Measurements from ENCODE around the gene FABP3. TPM values are rescaled to one million over a fixed set of nuclear protein-coding genes. Genes with fewer than 3 reads are reported as not detected.

Gene FABP3
- total RNA-seq, 1 experiment from 2014 or later = 0.49 TPM

DNA sequence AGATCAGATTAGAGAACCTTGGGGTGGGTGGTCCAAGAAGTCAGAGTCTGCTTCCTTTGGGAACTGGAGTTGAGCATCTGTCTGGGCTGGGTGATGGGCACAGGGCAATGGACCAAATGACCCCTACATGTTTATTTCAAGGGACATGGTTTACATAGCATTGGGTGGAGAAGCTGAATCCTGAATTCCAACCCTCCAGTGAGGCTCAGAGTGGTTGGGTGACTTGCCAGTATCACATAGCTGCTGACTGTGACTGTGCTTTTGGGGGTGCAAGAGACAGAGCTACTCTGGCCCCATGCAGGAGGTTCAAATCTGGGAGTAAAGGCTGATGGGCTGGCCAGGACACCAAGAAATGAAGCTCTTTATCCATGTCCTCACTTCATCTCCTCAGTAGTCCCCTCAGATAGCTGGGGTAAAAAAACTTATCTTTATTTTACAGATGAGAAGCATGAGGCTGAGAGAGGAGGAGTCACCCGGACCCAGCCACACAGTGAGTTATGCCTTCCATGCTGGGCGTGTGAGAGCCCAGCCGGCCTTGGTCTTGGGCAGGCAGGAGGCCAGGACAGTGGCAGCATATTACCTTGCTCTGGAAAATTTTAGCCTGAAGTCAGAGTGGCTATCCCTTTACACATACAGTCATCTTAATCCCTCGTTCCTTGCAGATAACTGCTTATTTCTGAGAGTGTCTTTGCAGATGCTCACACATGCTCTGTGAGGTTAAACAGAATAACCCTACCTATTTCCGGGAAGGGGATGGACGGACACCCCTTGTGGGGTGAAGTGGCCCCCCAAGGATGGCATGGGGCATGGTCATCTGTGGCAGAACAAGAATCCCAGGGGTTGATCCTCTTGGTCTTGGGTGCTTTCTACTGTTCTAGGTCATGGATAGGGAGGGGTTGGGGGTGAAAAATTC is 37.3 kb upstream of the FABP3 start:
- intact Hi-C loops (cut with micrococcal nuclease; ENCODE audit: unreplicated experiment) = no loop called here

DNA sequence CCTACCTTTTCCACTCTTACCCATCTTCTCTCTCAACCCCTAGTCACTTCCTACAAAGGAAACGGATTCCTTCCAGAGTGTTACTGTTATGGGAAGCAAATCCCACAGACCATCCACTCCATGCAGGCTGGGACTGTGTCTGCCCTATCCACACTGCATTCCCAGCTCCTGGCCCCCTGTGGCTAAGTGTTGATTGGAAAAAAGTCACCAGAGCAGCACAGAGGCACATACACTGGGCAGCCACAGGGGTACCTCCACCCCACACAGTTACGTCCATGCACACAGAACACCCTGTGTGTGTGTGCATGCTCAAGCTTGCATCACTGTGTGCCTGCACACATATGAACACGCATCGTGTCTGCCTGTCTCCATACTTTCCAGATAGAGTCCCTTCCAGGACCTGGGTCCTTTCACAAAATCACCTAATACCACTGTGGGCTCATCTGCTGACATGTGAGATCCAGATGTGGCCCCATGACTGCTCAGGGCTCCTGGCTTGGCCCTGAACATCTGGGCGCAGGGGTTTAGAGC is 36.0 kb upstream of the FABP3 start:
- BruUV-seq (replicated peaks) = no TSS peak
- CTCF ChIA-PET = no interaction called here

More for the DNA sequence above, 37.3 kb upstream of the FABP3 start:
- POLR2A ChIA-PET = no interaction called here
- TF ChIP-seq, protein P1, sequence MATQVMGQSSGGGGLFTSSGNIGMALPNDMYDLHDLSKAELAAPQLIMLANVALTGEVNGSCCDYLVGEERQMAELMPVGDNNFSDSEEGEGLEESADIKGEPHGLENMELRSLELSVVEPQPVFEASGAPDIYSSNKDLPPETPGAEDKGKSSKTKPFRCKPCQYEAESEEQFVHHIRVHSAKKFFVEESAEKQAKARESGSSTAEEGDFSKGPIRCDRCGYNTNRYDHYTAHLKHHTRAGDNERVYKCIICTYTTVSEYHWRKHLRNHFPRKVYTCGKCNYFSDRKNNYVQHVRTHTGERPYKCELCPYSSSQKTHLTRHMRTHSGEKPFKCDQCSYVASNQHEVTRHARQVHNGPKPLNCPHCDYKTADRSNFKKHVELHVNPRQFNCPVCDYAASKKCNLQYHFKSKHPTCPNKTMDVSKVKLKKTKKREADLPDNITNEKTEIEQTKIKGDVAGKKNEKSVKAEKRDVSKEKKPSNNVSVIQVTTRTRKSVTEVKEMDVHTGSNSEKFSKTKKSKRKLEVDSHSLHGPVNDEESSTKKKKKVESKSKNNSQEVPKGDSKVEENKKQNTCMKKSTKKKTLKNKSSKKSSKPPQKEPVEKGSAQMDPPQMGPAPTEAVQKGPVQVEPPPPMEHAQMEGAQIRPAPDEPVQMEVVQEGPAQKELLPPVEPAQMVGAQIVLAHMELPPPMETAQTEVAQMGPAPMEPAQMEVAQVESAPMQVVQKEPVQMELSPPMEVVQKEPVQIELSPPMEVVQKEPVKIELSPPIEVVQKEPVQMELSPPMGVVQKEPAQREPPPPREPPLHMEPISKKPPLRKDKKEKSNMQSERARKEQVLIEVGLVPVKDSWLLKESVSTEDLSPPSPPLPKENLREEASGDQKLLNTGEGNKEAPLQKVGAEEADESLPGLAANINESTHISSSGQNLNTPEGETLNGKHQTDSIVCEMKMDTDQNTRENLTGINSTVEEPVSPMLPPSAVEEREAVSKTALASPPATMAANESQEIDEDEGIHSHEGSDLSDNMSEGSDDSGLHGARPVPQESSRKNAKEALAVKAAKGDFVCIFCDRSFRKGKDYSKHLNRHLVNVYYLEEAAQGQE (IDR thresholded peaks at IDR 0.05; ENCODE audit: insufficient read depth in 1 of 2, low read depth in 2 of 2, low read length in 1 of 2) = no peak
- no peak for TF ChIP-seq SIN3A (IDR thresholded peaks at IDR 0.05; ENCODE audit: borderline replicate concordance, insufficient read depth, low read depth, low read length)
- DNase-seq (ENCODE audit: low read depth, low spot score) = no peak
- Histone ChIP-seq H3K27me3 (ENCODE audit: control insufficient read depth, insufficient read depth, low read length) (no peaks in the 10 kb centered on the region), H3K27ac (ENCODE audit: low read length) (no peak overlapping the region), H3K4me1 (ENCODE audit: control insufficient read depth, insufficient read depth, low read length) (no peaks in the 10 kb centered on the region), H3K36me3 (ENCODE audit: control insufficient read depth, insufficient read depth, low read length) (peaks cover 2% of the 10 kb centered on the region; the same call in 1 of the 2 replicates), H3K4me3 (ENCODE audit: low read depth in 2 of 2, low read length in 2 of 2) (no peak overlapping the region), H3K9me3 (ENCODE audit: control insufficient read depth, insufficient read depth, low read depth, low read length) (no peaks in the 10 kb centered on the region)
- no peak for ATAC-seq
- no TSS peak for BruUV-seq (replicated peaks)
- CTCF ChIA-PET = no interaction called here
- in situ Hi-C loops (cut with HindIII; ENCODE audit: low pct_unique_long_range_greater_than_20kb, low sequenced_read_pairs) = no loop called here

More for the DNA sequence above, 36.0 kb upstream of the FABP3 start:
- in situ Hi-C loops (cut with HindIII; ENCODE audit: low pct_unique_long_range_greater_than_20kb, low sequenced_read_pairs) (no loop called here), intact Hi-C loops (cut with micrococcal nuclease; ENCODE audit: unreplicated experiment) (no loop called here)
- Histone ChIP-seq H3K4me3 (ENCODE audit: low read depth in 2 of 2, low read length in 2 of 2) (no peak overlapping the region), H3K27ac (ENCODE audit: low read length) (no peak overlapping the region), H3K9me3 (ENCODE audit: control insufficient read depth, insufficient read depth, low read depth, low read length) (no peaks in the 10 kb centered on the region), H3K36me3 (ENCODE audit: control insufficient read depth, insufficient read depth, low read length) (peaks cover 2% of the 10 kb centered on the region; the same call in 1 of the 2 replicates), H3K4me1 (ENCODE audit: control insufficient read depth, insufficient read depth, low read length) (no peaks in the 10 kb centered on the region), H3K27me3 (ENCODE audit: control insufficient read depth, insufficient read depth, low read length) (no peaks in the 10 kb centered on the region)
- ATAC-seq = no peak
- no peak for DNase-seq (ENCODE audit: low read depth, low spot score)
- TF ChIP-seq POLR2AphosphoS5 (IDR thresholded peaks at IDR 0.05; ENCODE audit: low read depth, low read length) = no peak
- TF ChIP-seq, protein P2, sequence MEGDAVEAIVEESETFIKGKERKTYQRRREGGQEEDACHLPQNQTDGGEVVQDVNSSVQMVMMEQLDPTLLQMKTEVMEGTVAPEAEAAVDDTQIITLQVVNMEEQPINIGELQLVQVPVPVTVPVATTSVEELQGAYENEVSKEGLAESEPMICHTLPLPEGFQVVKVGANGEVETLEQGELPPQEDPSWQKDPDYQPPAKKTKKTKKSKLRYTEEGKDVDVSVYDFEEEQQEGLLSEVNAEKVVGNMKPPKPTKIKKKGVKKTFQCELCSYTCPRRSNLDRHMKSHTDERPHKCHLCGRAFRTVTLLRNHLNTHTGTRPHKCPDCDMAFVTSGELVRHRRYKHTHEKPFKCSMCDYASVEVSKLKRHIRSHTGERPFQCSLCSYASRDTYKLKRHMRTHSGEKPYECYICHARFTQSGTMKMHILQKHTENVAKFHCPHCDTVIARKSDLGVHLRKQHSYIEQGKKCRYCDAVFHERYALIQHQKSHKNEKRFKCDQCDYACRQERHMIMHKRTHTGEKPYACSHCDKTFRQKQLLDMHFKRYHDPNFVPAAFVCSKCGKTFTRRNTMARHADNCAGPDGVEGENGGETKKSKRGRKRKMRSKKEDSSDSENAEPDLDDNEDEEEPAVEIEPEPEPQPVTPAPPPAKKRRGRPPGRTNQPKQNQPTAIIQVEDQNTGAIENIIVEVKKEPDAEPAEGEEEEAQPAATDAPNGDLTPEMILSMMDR (IDR thresholded peaks at IDR 0.05) = no peak
- no peak for TF ChIP-seq TCF7L2 (IDR thresholded peaks at IDR 0.05; ENCODE audit: low read depth, low read length)
- TF ChIP-seq, protein P1 (IDR thresholded peaks at IDR 0.05; ENCODE audit: insufficient read depth in 1 of 2, low read depth in 2 of 2, low read length in 1 of 2) = no peak
- no peak for TF ChIP-seq SIN3A (IDR thresholded peaks at IDR 0.05; ENCODE audit: borderline replicate concordance, insufficient read depth, low read depth, low read length)
- POLR2A ChIA-PET = no interaction called here
